HuH-7 (cell line): ENCODE results near the gene TNRC6A.
A peak's percentile ranks its signal among the peaks of the same experiment; 100 is the strongest.
"Not testable (repeated sequence)": the region's sequence is repeated elsewhere in the genome, so short reads cannot be mapped to it uniquely, and the experiment has no call there.

ENCODE experiments used
- DNase-seq: peaks from one replicate; pipeline ENCODE4 v3.0.0; 2011; ENCODE audit warnings: low spot score

The TNRC6A gene

GRCh38 chr16:24728011-24728410 lies 1.4 kb upstream of the TNRC6A start:
- no peak for DNase-seq

- DNase-seq: no peak
Observed at GRCh38 chr16:24728891-24729242, 584 bp upstream of the TNRC6A start.

- DNase-seq: peak; percentile 51
Observed at GRCh38 chr16:24729951-24730815, 732 bp downstream of the TNRC6A start.

GRCh38 chr16:24730914-24731313 lies 1.5 kb downstream of the TNRC6A start:
- DNase-seq: no peak

- DNase-seq: no peak
Observed at GRCh38 chr16:24731722-24732419, 2.4 kb downstream of the TNRC6A start.

GRCh38 chr16:24734382-24734781 lies 4.9 kb downstream of the TNRC6A start:
- no peak for DNase-seq

GRCh38 chr16:24736758-24737157 lies 7.3 kb downstream of the TNRC6A start:
- no peak for DNase-seq

- DNase-seq: no peak
Observed at GRCh38 chr16:24737391-24737871, 8.0 kb downstream of the TNRC6A start.

- DNase-seq: no peak
Observed at GRCh38 chr16:24737916-24738594, 8.6 kb downstream of the TNRC6A start.

GRCh38 chr16:24738895-24739294 lies 9.4 kb downstream of the TNRC6A start:
- DNase-seq: no peak

GRCh38 chr16:24741862-24742261 lies 12.4 kb downstream of the TNRC6A start:
- DNase-seq: no peak

GRCh38 chr16:24742610-24743009 lies 13.2 kb downstream of the TNRC6A start:
- not testable (repeated sequence) for DNase-seq

- DNase-seq: no peak
Observed at GRCh38 chr16:24745391-24745790, 15.9 kb downstream of the TNRC6A start.

GRCh38 chr16:24745791-24746190 lies 16.3 kb downstream of the TNRC6A start:
- DNase-seq: no peak

- DNase-seq: no peak
Observed at GRCh38 chr16:24747441-24747840, 18.0 kb downstream of the TNRC6A start.

- DNase-seq: no peak
Observed at GRCh38 chr16:24748242-24748641, 18.8 kb downstream of the TNRC6A start.

- no peak for DNase-seq
Observed at GRCh38 chr16:24749310-24749709, 19.9 kb downstream of the TNRC6A start.

GRCh38 chr16:24749872-24750271 lies 20.4 kb downstream of the TNRC6A start:
- DNase-seq: not testable (repeated sequence)

GRCh38 chr16:24753000-24753399 lies 23.5 kb downstream of the TNRC6A start:
- no peak for DNase-seq

GRCh38 chr16:24753437-24753836 lies 24.0 kb downstream of the TNRC6A start:
- DNase-seq: no peak

- DNase-seq: no peak
Observed at GRCh38 chr16:24754543-24754942, 25.1 kb downstream of the TNRC6A start.

- no peak for DNase-seq
Observed at GRCh38 chr16:24755201-24755874, 25.9 kb downstream of the TNRC6A start.
